Measurements from ENCODE around the gene OPRL1. TPM values are rescaled to one million over a fixed set of nuclear protein-coding genes. Genes with fewer than 3 reads are reported as not detected.
A peak's percentile ranks its signal among the peaks of the same experiment; 100 is the strongest.

OPRL1 gene
- total and polyA plus RNA-seq, 2 donors (not counting 1 experiment from before 2014, with no cell fraction given) = 3.5 to 6.2 TPM

DNA sequence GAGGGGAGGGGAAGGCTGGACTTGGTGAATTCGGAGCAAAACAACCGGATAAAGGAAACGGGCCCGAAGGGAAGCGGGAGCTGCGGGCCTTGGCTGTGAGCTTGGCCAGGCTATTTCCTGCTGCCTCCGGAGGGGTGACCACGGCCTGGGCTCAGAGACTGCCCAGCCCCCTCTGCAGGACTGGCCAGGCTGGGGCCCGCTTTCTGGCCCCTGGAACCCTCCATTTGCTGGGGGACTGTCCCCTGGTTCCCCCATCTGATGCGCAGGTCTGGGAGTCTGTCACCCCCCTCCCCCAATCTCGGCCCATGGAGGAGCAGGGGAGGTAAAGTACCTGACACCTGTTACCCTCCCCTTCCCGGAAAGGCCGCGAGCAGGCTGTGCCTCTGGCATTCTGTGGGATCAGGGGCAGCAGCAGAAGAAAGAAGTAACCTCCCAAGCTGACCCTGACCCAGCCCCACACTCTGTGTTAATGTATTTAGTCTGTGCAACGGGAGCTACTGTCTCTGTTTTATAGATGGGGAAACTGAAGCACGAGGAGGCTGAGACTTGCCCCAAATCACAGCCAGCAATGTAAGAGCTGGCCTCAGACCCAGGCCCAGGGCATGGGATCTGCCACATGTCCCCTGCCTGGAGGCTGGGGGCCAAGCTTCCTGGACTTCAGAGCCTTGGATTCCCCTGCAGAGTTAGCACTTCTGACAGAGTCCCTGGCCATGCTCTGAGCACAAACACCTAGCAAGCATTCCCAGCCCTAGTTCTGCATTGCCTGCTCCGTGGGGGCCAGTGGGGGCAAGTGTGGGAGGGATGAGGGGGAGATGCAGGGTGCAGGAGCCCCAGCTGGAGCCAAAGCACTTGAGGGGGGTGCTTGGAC is 40.4 kb upstream of the OPRL1 start:
- peaks cover 0 to 6% of the 10 kb centered on the region in 2 experiments for H3K36me3 ChIP-seq (replicated peaks in 1 of 2; ENCODE audit: control extremely low read depth in 1 of 2, control insufficient read depth in 1 of 2, extremely low read depth in 1 of 2, insufficient read depth in 2 of 2, low read length in 1 of 2)
- intact Hi-C loops (cut with micrococcal nuclease) = loop anchor here (1.0 to 5.0 kb wide), 4 partner anchors 43 to 81 kb away; partner anchors contain the start of gene PRPF6
- peak overlapping the region; percentile 96 for H2AFZ ChIP-seq (ENCODE audit: insufficient read depth, low read depth, low read length, poor library complexity, severe bottlenecking)
- DNase-seq (no peak), ATAC-seq (ENCODE audit: low read depth) (no peak)
- Mint-ChIP-seq H3K9me3 (ENCODE audit: insufficient read depth) (no peaks in the 10 kb centered on the region), H3K27ac (peak overlapping the region; percentile 32), H3K4me1 (peaks cover 23% of the 10 kb centered on the region), H3K4me3 (peak overlapping the region; percentile 80), H3K27me3 (peaks cover 18% of the 10 kb centered on the region)
- H3K79me2 ChIP-seq (ENCODE audit: control insufficient read depth, insufficient read depth, low read length) = no peaks in the 10 kb centered on the region
- H3K27me3 ChIP-seq (replicated peaks in 1 of 4; ENCODE audit: control extremely low read depth in 1 of 4, control insufficient read depth in 3 of 4, insufficient read depth in 4 of 4, low read length in 3 of 4) = peaks cover 0 to 23% (median 11%) of the 10 kb centered on the region in 4 experiments
- H3K27ac ChIP-seq (ENCODE audit: low read length in 2 of 2) = no peak overlapping the region
- TF ChIP-seq CTCF (IDR thresholded peaks at IDR 0.05) = no peak
- TF ChIP-seq EZH2 (IDR thresholded peaks at IDR 0.05; ENCODE audit: borderline replicate concordance, insufficient read depth, low read depth, low read length, poor library complexity, severe bottlenecking) = no peak
- H3K9me3 ChIP-seq (ENCODE audit: control extremely low read depth in 1 of 3, control insufficient read depth in 2 of 3, insufficient read depth in 1 of 3, low read length in 2 of 3) = peaks cover 0 to 3% (median 0%) of the 10 kb centered on the region in 3 donors
- H3K4me1 ChIP-seq (ENCODE audit: control insufficient read depth in 2 of 2, insufficient read depth in 2 of 2, low read length in 2 of 2) = peaks cover 31 to 32% of the 10 kb centered on the region in 2 donors
- H3K4me2 ChIP-seq (replicated peaks; ENCODE audit: low read depth, low read length, poor library complexity, severe bottlenecking) = peak overlapping the region; percentile 100
- 14% methylated on average over 12 of the region's 17 CpGs for WGBS (ENCODE audit: insufficient coverage)
- POLR2A ChIA-PET = interaction anchor here (0.5 to 1.6 kb wide), 6 partner anchors 8 to 329 kb away, joined by 3 to 6 read pairs (median 4); partner anchors contain the start of genes PRPF6 and RGS19
- H3K9ac ChIP-seq (ENCODE audit: low read length) = peak overlapping the region; percentile 76
- CTCF ChIA-PET = interaction anchor here (1.0 to 6.4 kb wide), 20 partner anchors 12 to 216 kb away, joined by 4 to 108 read pairs (median 7); partner anchors contain the start of genes LKAAEAR1, NPBWR2, OPRL1 and PCMTD2
- peak overlapping the region in 4 of 5 experiments; percentile 64 to 85 (median 66) for H3K4me3 ChIP-seq (ENCODE audit: control extremely low read depth in 1 of 5, extremely low read depth in 1 of 5, insufficient read depth in 1 of 5, low read depth in 2 of 5, low read length in 4 of 5)
- H4K20me1 ChIP-seq (ENCODE audit: control insufficient read depth, insufficient read depth, low read length, poor library complexity, severe bottlenecking) = peaks cover 6% of the 10 kb centered on the region

All from B cell (primary cell).